ENCODE data around the gene ABLIM2.

The ABLIM2 gene

GRCh38 chr4:8136972-8137710 is 21.5 kb downstream of the ABLIM2 start:
- DNase-seq (ENCODE audit: low read depth): no peak

DNA sequence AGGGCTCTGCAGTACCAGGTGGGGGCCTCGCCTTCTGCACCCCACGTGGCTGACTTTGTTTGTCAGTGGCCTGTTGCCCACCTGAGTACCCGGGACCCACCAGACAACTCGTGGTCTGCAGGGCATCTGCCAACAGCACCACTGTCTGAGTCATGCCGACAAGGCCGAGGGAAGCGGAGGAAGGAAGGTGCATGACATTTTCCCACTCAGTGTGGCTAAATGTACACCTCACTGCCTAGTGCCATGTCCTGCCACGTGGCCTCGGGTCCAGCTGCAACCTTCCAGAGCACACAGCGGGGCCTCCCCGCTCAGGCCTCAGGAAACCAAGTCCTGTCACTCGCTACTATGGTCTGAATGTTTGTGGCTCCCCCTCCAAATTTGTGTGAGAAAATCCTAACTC is 22.1 kb downstream of the ABLIM2 start:
- DNase-seq (ENCODE audit: low read depth): no peak

DNA sequence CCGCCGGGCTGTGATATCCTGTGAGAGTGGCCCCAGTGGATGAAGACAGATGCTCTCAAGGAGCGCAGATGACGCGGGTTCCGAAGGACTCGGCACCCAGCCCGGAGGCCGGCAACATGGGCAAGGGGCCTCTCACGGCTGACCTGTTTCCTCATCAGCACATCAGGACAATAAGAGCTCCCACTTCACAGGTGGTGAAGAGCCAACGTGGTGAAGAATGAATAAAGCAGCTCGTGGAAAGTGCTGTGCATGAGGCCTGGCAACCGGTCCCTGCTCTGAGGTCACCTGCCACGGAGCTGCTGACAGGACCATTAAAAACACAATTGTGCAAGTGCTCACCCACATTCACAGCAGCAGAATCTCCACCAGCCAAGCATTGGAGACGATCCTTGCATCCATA is 22.9 kb downstream of the ABLIM2 start:
- DNase-seq (ENCODE audit: low read depth): no peak

GRCh38 chr4:8133897-8134563 is 24.6 kb downstream of the ABLIM2 start:
- no peak for DNase-seq (ENCODE audit: low read depth)

GRCh38 chr4:8132947-8133705 is 25.5 kb downstream of the ABLIM2 start:
- no peak for DNase-seq (ENCODE audit: low read depth)

DNA sequence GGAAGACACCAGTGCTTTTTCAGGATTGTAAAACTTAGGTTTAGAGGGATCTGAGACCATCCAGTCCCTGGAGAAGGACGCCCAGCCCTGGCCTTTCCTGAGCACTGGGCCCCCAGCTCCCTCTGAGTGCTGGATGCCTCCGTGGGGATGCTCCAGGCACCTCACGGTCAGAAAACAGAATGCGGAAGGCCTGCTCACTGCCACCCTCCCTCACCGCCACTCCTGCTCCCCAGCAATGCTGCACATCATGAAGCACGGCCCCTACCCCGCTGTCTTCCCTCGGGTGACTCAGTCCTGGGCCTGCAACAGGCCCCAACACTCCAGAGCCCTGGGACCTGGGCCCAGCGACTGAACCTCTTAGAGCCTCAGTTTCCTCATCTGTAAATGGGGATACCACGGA is 26.2 kb downstream of the ABLIM2 start:
- no peak for DNase-seq (ENCODE audit: low read depth)

DNA sequence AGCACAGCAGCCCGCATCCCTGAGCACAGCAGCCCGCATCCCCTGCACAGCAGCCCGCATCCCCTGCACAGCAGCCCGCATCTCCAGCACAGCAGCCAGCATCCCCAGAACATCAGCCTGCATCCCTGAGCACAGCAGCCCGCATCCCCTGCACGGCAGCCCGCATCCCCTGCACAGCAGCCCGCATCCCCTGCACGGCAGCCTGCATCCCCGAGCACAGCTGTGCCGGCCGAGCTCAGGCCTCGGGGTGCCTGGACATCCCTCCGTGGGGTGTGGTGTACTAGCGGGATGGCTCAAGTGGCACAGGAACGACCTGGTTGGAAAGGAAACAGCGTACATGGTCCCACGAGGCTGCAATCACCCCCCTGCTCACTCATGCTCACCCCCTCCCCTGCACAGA is 26.8 kb downstream of the ABLIM2 start:
- no peak for DNase-seq (ENCODE audit: low read depth)

GRCh38 chr4:8131210-8131609 is 27.4 kb downstream of the ABLIM2 start:
- DNase-seq (ENCODE audit: low read depth): no peak

- DNase-seq (ENCODE audit: low read depth): no peak
These were observed 28.1 kb downstream of the ABLIM2 start for GRCh38 chr4:8130346-8131066.

DNA sequence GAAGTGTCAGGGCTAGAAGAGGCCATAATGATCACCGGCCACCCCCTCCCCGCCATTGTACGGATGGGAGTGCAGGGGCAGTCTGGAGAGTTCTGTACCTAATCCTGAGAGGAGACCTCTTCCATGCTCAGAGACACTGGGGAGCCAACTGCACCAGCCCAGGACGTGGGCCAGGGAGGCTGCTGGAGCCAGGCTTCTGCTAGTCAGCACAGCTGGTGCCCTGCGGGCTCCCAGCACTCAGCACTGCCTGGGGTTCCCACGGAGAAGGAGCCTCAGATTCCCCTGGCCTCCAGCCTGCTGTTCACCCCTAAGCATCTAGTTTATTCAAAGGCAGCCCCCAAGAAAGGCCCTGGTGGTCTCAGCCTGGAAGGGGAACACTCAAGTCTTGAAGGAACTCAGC is 28.8 kb downstream of the ABLIM2 start:
- DNase-seq (ENCODE audit: low read depth): no peak

- no peak for DNase-seq (ENCODE audit: low read depth)
These were observed 29.5 kb downstream of the ABLIM2 start for GRCh38 chr4:8129136-8129535.

GRCh38 chr4:8128100-8128856 is 30.3 kb downstream of the ABLIM2 start:
- no peak for DNase-seq (ENCODE audit: low read depth)

DNA sequence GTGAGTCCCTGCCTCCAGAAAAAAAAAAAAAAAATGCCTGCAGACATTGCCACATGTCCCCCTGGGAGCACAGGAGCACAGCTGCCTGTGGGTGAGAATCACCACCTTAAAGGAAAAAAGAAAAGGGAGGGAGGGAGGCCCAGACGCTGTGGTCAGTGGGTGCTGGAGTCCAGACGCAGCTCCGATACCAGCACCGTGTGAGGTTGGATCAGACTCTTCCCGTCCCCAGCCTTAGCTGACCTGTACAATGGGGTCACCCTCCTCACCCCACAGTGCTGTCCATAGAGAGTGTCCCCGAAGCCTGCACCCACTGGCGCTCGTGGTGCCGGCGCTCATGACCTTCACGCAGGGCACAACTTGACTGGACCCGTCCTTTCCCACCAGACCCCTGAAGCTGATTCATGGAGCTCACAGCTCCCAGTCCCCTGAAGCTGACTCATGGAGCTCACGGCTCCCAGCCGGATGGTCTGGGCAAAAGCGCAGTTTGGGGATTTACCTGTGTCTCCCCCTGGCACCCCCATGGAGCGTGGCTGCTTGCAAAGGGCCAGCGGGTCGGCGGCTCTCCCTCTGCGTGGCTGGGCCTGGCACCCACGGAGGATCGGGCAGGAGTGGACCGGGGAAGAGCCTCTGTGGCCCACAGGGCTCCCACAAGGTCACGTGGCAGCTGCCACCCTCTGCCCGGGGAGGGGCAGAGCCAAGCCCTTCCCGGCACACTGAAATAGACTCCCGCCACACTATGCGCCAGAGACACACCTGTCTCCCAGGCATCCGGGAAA is 31.4 kb downstream of the ABLIM2 start:
- DNase-seq (ENCODE audit: low read depth): no peak

DNA sequence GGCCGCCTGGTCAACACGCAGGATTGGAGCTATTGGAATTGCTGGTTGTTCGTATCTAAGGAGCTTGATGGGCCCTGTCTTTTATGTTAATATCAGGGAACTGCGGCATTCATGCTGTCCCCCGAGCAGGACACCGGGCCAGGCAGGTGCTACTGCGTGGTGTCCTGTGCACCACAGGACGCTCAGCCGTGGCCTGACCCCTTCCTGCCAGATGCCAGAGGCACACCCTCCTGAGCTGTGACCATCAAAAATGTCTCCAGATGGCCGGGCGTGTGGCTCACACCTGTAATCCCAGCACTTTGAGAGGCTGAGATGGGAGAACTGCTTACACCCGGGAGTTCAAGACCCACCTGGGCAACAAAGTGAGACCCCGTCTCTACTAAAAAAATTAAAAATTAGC is 32.1 kb downstream of the ABLIM2 start:
- no peak for DNase-seq (ENCODE audit: low read depth)

DNA sequence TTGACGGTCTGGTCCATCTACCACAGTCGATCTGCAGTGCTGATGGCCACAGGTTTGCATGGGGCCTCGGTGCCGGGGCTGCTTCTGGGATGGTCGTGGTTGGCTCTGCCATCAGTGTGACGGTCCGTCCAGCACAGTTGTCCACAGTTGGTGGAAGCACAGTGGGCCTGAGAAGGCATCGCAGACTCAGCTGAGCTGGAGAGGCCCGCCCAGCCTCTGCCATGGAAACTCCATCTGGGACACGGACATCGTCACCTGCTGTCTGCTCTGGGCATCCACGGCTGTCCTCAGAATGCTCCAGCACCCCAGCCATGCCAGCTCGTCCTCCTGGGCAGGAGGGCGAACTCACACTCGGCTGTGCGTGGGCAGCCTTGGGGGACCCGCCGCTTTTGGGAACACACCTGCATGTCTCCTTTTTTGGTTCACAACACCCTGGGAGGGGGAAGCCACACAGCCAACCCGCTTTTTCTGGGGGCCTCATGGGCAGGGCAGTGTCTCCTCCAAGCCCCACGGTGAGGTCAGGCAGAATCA is 33.0 kb downstream of the ABLIM2 start:
- no peak for DNase-seq (ENCODE audit: low read depth)

DNA sequence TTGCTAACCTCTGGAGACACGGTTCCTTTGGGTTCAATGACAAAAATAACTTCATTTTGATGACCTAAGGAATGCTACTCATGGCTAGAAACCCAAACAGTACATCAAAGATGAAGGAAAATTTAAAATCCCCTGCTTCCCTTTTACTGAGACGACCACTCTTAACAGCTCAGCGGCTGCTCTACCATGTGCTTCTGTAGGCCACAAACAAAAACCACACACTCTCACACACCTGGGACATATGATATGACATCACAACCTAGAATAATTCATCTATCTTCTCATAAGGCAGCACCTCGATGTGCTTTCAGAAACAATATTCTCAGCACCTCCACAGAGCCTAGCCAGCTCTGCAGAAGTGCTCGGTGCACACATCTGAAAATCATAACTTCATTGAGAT is 34.7 kb downstream of the ABLIM2 start:
- DNase-seq (ENCODE audit: low read depth): no peak

GRCh38 chr4:8123389-8123788 is 35.2 kb downstream of the ABLIM2 start:
- no peak for DNase-seq (ENCODE audit: low read depth)

- DNase-seq (ENCODE audit: low read depth): no peak
These were observed 35.9 kb downstream of the ABLIM2 start for GRCh38 chr4:8122746-8123145.

GRCh38 chr4:8121292-8122015 is 37.2 kb downstream of the ABLIM2 start:
- no peak for DNase-seq (ENCODE audit: low read depth)

DNA sequence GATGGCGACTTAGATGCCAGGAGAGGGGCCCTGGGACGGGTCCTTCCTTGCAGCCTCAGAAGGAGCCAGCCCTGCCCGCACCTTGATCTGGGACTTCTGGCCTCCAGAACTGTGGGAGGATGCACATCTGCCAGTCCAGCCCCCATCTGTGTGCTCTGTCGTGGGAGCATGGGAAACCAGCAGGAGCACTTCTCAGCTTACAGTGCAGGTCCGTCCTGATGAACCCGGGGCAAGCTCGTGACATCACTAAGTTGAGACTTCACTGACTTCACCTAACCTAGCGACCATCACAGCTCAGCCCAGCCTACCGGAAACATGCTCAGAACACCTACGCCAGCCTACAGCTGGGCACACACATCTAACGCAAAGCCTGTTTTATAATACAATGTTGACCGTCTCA is 38.1 kb downstream of the ABLIM2 start:
- DNase-seq (ENCODE audit: low read depth): no peak
